Stomach (tissue), 4 donors: ENCODE data around the gene RCAN1.

Experiments
- CTCF ChIP-seq, 7 experiments: fragments of 450-650 bp in 4 of 7; fragments of 200-600 bp in 3 of 7; sonication (generic) in 3 of 7; IDR thresholded peaks; one replicate each; pipeline ENCODE4 v1.5.1; 2016 to 2019; ENCODE audit warnings: antibody characterized with exemption in 7 of 7, control low read depth in 2 of 7, mild to moderate bottlenecking in 1 of 7
- EP300 ChIP-seq: sonication (generic); formaldehyde crosslinking; IDR thresholded peaks from one replicate; pipeline ENCODE4 v1.6.1; 2017; ENCODE audit warnings: antibody characterized with exemption
- POLR2AphosphoS5 ChIP-seq, 3 donors: sonication (generic); formaldehyde crosslinking; IDR thresholded peaks; one replicate each; pipeline ENCODE4 v1.6.1; 2016; ENCODE audit warnings: antibody characterized with exemption in 3 of 3

GRCh38 chr21:34531399-34531798 lies 83.5 kb downstream of the RCAN1 start:
- TF ChIP-seq CTCF (IDR thresholded peaks at IDR 0.05) (no peak), POLR2AphosphoS5 (IDR thresholded peaks at IDR 0.05) (no peak), EP300 (no peak)
